ENCODE data around the gene HSD17B1. TPM values are rescaled to one million over a fixed set of nuclear protein-coding genes. Genes with fewer than 3 reads are reported as not detected.
A peak's percentile ranks its signal among the peaks of the same experiment; 100 is the strongest.

HSD17B1 gene
- total and polyA plus RNA-seq, 2 of the 13 experiments (the other 11 are each of a cell fraction or from before 2014, with no cell fraction given) = 0.54 to 0.93 TPM

GRCh38 chr17:42530952-42531454 lies 21.7 kb upstream of the HSD17B1 start (continued):
- 0 out of 2 replicates have a peak, but pooled peaks have one; percentile 74 for TF ChIP-seq ZNF280B (CRISPR knock-in tag; IDR thresholded peaks at IDR 0.05; ENCODE audit: borderline replicate concordance)
- no peak for TF ChIP-seq IKZF1 (IDR thresholded peaks at IDR 0.05)
- peak; percentile 89 for TF ChIP-seq IKZF5 (CRISPR knock-in tag; IDR thresholded peaks at IDR 0.05)
- TF ChIP-seq TOE1 (CRISPR knock-in tag; IDR thresholded peaks at IDR 0.05) = 0 out of 2 replicates have a peak, but pooled peaks have one; percentile 60
- no peak; the same call in 1 of the 2 replicates for TF ChIP-seq ZNF607 (CRISPR knock-in tag; IDR thresholded peaks at IDR 0.05; ENCODE audit: borderline replicate concordance)
- TF ChIP-seq ASH2L (IDR thresholded peaks at IDR 0.05; ENCODE audit: insufficient read length, low read depth, low read length) = peak; percentile 61
- TF ChIP-seq STAG1 (CRISPR knock-in tag; IDR thresholded peaks at IDR 0.05) = no peak
- TF ChIP-seq KDM1A (CRISPR knock-in tag; IDR thresholded peaks at IDR 0.05) = peak; percentile 53; the same call in 1 of the 2 replicates
- no peak for TF ChIP-seq ZNF17 (CRISPR knock-in tag; IDR thresholded peaks at IDR 0.05)
- no peak; the same call in 1 of the 2 replicates for TF ChIP-seq CTCF (CRISPR knock-in tag; IDR thresholded peaks at IDR 0.05)
- TF ChIP-seq ZNF691 (CRISPR knock-in tag; IDR thresholded peaks at IDR 0.05; ENCODE audit: borderline replicate concordance, low read depth) = peak; percentile 95
- no peak for TF ChIP-seq SMAD9 (CRISPR knock-in tag; IDR thresholded peaks at IDR 0.05)
- no peak for TF ChIP-seq TRIM22 (IDR thresholded peaks at IDR 0.05)
- peak; percentile 60; the same call in 1 of the 2 replicates for TF ChIP-seq CCDC6 (CRISPR knock-in tag; IDR thresholded peaks at IDR 0.05)
- 0 out of 2 replicates have a peak, but pooled peaks have one; percentile 19 for TF ChIP-seq ZMYM2 (CRISPR knock-in tag; IDR thresholded peaks at IDR 0.05)
- no peak for TF ChIP-seq TBL1XR1 (IDR thresholded peaks at IDR 0.05; ENCODE audit: borderline replicate concordance, low read length, partially characterized antibody)
- TF ChIP-seq ATF3 (CRISPR knock-in tag; IDR thresholded peaks at IDR 0.05) = no peak
- no peak for TF ChIP-seq MYNN (CRISPR knock-in tag; IDR thresholded peaks at IDR 0.05; ENCODE audit: low read depth)
- TF ChIP-seq ZBTB4 (CRISPR knock-in tag; IDR thresholded peaks at IDR 0.05; ENCODE audit: borderline replicate concordance) = peak; percentile 60; the same call in 1 of the 2 replicates
